SU-DHL-6 (cell line): ENCODE results near the gene NOD2.

Experiments
- EZH2phosphoT487 ChIP-seq: fragments of 200-600 bp; sonication (generic), shearing (Covaris generic); conservative IDR thresholded peaks from 2 replicates; pipeline ENCODE4 v1.6.1; 2018; ENCODE audit warnings: mild to moderate bottlenecking, antibody characterized with exemption, low read length, moderate library complexity, mixed read lengths
- TF ChIP-seq, protein P1 (sequence below): fragments of 200-600 bp; sonication (generic); IDR thresholded peaks from one replicate; pipeline ENCODE4 v1.5.1; 2017; ENCODE audit warnings: antibody characterized with exemption, mild to moderate bottlenecking, low read length, moderate library complexity; ENCODE audit not compliant: insufficient read depth, poor library complexity, severe bottlenecking

DNA sequence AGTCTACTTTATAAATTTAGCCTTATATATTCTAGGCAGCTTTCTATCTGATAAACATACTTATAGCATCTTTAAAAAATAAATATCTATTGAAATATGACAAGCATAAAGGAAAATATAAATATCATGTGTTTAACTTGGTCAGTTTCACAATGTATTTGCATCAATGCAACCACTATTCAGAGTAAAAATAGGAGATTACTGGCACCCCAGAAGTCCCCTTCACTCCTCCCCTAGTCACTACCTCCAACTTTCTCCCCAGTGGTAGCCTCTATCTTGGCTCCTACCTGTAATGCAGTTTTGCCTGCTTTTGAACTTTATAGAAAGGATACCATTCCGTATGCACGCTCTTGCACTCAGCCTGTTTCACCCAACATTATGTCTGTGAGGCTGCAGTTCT lies 3.2 kb upstream of the NOD2 start:
- TF ChIP-seq EZH2phosphoT487 = no peak
- TF ChIP-seq, protein P1, sequence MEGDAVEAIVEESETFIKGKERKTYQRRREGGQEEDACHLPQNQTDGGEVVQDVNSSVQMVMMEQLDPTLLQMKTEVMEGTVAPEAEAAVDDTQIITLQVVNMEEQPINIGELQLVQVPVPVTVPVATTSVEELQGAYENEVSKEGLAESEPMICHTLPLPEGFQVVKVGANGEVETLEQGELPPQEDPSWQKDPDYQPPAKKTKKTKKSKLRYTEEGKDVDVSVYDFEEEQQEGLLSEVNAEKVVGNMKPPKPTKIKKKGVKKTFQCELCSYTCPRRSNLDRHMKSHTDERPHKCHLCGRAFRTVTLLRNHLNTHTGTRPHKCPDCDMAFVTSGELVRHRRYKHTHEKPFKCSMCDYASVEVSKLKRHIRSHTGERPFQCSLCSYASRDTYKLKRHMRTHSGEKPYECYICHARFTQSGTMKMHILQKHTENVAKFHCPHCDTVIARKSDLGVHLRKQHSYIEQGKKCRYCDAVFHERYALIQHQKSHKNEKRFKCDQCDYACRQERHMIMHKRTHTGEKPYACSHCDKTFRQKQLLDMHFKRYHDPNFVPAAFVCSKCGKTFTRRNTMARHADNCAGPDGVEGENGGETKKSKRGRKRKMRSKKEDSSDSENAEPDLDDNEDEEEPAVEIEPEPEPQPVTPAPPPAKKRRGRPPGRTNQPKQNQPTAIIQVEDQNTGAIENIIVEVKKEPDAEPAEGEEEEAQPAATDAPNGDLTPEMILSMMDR = no peak
